KMS-11 (cell line): ENCODE data around the gene BEST3.

Experiments
- H2AFZ ChIP-seq: fragments of 200-600 bp; sonication (generic); 2 replicates; pipeline ENCODE4 v1.6.1; 2016; ENCODE audit warnings: antibody characterized with exemption, mixed run types, low read depth
- H3K27ac ChIP-seq: fragments of 200-600 bp; sonication (generic); 2 replicates; pipeline ENCODE4 v1.6.1; 2016; ENCODE audit warnings: mild to moderate bottlenecking, mixed run types
- H3K27me3 ChIP-seq: fragments of 200-600 bp; sonication (generic); 2 replicates; pipeline ENCODE4 v1.6.1; 2017; ENCODE audit warnings: mild to moderate bottlenecking, low read depth, mixed run types, moderate library complexity; ENCODE audit not compliant: insufficient read depth
- H3K36me3 ChIP-seq: fragments of 200-600 bp; sonication (generic); 2 replicates; pipeline ENCODE4 v1.6.1; 2017; ENCODE audit warnings: mild to moderate bottlenecking, mixed run types; ENCODE audit not compliant: insufficient read depth
- H3K4me1 ChIP-seq: fragments of 200-600 bp; sonication (generic); 2 replicates; pipeline ENCODE4 v1.6.1; 2016; ENCODE audit warnings: mild to moderate bottlenecking, low read depth, mixed run types; ENCODE audit not compliant: poor library complexity, severe bottlenecking
- H3K4me2 ChIP-seq: fragments of 200-600 bp; sonication (generic); 2 replicates; pipeline ENCODE4 v1.7.0; 2016; ENCODE audit warnings: mild to moderate bottlenecking, mixed run types
- H3K4me3 ChIP-seq: fragments of 200-600 bp; sonication (generic); IDR thresholded peaks from 2 replicates; pipeline ENCODE4 v1.6.1; 2017; ENCODE audit warnings: low read depth, low read length, mixed read lengths; ENCODE audit not compliant: insufficient read depth
- H3K79me2 ChIP-seq: fragments of 200-600 bp; sonication (generic); 2 replicates; pipeline ENCODE4 v1.6.1; 2016; ENCODE audit warnings: low read depth, mixed run types; ENCODE audit not compliant: insufficient read depth
- H3K9ac ChIP-seq: fragments of 200-600 bp; sonication (generic); 2 replicates; pipeline ENCODE4 v1.6.1; 2016; ENCODE audit warnings: mild to moderate bottlenecking, mixed run types
- H4K20me1 ChIP-seq: fragments of 200-600 bp; sonication (generic); 2 replicates; pipeline ENCODE4 v1.6.1; 2016; ENCODE audit warnings: mild to moderate bottlenecking, mixed run types; ENCODE audit not compliant: insufficient read depth
- TF ChIP-seq, protein P1 (sequence below): fragments of 200-600 bp; sonication (generic); conservative IDR thresholded peaks from 2 replicates; pipeline ENCODE4 v1.6.1; 2017; ENCODE audit warnings: low read depth, mild to moderate bottlenecking, antibody characterized with exemption, low read length, moderate library complexity, mixed read lengths

The BEST3 gene

DNA sequence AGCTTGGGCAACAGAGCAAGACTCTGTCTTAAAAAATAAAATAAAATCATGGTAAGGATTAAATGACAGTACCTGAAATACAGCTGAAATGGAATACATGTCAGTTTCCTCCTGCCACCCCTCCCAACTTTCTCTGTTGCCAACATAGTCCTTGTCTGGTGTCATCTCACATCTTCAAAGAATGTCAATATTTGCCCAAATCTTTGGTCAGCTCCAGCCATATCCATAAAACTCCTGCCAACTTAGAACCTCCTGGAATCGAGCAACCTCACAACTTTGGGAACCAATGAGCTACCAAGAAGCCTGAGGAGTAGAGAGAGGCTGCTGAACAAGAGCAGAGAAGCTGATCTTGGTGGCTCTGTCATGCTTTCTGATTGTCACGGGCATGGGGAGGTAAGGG lies 77.6 kb downstream of the BEST3 start:
- no peak overlapping the region for H3K4me2 ChIP-seq
- H4K20me1 ChIP-seq = no peaks in the 10 kb centered on the region
- H3K79me2 ChIP-seq = no peaks in the 10 kb centered on the region
- H3K27ac ChIP-seq = no peak overlapping the region
- no peak overlapping the region for H3K4me3 ChIP-seq
- TF ChIP-seq, protein P1, sequence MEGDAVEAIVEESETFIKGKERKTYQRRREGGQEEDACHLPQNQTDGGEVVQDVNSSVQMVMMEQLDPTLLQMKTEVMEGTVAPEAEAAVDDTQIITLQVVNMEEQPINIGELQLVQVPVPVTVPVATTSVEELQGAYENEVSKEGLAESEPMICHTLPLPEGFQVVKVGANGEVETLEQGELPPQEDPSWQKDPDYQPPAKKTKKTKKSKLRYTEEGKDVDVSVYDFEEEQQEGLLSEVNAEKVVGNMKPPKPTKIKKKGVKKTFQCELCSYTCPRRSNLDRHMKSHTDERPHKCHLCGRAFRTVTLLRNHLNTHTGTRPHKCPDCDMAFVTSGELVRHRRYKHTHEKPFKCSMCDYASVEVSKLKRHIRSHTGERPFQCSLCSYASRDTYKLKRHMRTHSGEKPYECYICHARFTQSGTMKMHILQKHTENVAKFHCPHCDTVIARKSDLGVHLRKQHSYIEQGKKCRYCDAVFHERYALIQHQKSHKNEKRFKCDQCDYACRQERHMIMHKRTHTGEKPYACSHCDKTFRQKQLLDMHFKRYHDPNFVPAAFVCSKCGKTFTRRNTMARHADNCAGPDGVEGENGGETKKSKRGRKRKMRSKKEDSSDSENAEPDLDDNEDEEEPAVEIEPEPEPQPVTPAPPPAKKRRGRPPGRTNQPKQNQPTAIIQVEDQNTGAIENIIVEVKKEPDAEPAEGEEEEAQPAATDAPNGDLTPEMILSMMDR = no peak
- no peak overlapping the region for H3K9ac ChIP-seq
- no peak overlapping the region for H2AFZ ChIP-seq
- no peaks in the 10 kb centered on the region for H3K36me3 ChIP-seq
- no peaks in the 10 kb centered on the region for H3K27me3 ChIP-seq
- no peaks in the 10 kb centered on the region for H3K4me1 ChIP-seq

DNA sequence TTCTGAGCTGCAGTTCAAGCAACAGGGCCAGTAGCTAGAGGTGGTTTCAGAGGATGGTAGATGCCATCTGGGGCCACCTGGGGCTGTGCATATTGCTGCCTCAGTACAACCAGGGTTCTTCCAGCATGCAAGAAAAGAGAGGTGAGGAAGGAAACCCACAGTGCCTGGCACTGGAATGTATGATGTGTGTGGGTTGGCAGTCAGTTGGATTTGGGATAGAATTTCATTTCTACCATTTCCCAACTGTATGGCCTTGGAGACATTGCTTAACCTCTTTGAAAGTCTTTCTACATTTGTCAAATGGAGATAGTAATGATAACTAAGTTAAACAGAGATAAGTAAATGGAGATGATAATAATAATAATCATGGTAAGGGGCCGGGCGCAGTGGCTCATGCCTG lies 78.2 kb downstream of the BEST3 start:
- Histone ChIP-seq H3K4me1 (no peaks in the 10 kb centered on the region), H2AFZ (no peak overlapping the region), H3K79me2 (no peaks in the 10 kb centered on the region), H3K4me2 (no peak overlapping the region), H3K4me3 (no peak overlapping the region), H3K9ac (no peak overlapping the region), H3K36me3 (no peaks in the 10 kb centered on the region), H3K27ac (no peak overlapping the region), H4K20me1 (no peaks in the 10 kb centered on the region), H3K27me3 (no peaks in the 10 kb centered on the region)
- TF ChIP-seq, protein P1 = no peak

DNA sequence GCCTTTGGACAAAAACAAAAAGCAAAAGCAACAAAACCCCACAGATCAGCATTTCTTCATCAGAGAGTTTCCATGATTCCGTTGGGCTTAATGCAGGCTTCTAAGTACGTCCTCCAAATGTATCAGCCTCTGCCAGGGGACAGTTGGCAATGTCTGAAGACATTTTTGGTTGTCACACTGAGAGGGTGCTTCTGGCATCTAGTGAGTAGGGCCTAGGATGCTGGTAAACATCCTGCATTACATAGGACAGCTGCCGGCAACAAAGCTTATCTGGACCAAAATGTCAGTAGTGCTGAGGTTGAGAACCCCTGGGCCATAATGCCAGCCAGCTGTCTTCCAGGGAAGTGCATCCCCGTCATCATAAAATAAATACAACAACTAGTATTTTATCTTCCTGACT lies 79.0 kb downstream of the BEST3 start:
- H3K27me3 ChIP-seq = no peaks in the 10 kb centered on the region
- H3K9ac ChIP-seq = no peak overlapping the region
- no peak overlapping the region for H3K4me3 ChIP-seq
- H3K79me2 ChIP-seq = no peaks in the 10 kb centered on the region
- H3K4me2 ChIP-seq = no peak overlapping the region
- no peaks in the 10 kb centered on the region for H4K20me1 ChIP-seq
- TF ChIP-seq, protein P1 = no peak
- no peaks in the 10 kb centered on the region for H3K4me1 ChIP-seq
- no peak overlapping the region for H3K27ac ChIP-seq
- H3K36me3 ChIP-seq = no peaks in the 10 kb centered on the region
- H2AFZ ChIP-seq = no peak overlapping the region

DNA sequence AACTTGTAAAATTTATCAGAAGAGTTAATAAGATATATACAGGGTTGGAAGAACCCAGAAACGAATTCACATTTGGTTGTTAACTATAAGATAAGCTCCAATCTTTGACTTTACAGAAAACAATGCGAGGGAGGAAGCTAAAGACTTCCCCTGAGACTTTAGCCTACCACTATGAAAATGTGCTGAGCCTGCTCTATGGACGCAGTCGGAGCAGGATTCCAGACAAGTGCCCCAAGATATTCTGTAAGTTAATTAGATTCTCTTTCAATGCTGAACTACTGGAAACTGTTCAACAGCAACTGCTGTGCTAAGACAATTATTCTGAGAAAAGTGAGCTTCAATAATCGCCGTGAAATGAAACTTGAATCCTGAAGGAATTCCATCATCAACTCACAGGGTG lies 80.1 kb downstream of the BEST3 start:
- Histone ChIP-seq H4K20me1 (no peaks in the 10 kb centered on the region), H3K79me2 (no peaks in the 10 kb centered on the region)

More for the DNA sequence above, 80.1 kb downstream of the BEST3 start:
- Histone ChIP-seq H2AFZ (no peak overlapping the region), H3K9ac (no peak overlapping the region), H3K27me3 (no peaks in the 10 kb centered on the region), H3K4me3 (no peak overlapping the region), H3K36me3 (no peaks in the 10 kb centered on the region), H3K27ac (no peak overlapping the region), H3K4me2 (no peak overlapping the region), H3K4me1 (no peaks in the 10 kb centered on the region)
- TF ChIP-seq, protein P1 = no peak
